Loucy (cell line): ENCODE measurements around the gene RANBP3.
A peak's percentile ranks its signal among the peaks of the same experiment; 100 is the strongest.

Experiments
- H2AFZ ChIP-seq: fragments of 200-600 bp; sonication (generic); 2 replicates; pipeline ENCODE4 v1.6.0; 2016; ENCODE audit warnings: antibody characterized with exemption, mild to moderate bottlenecking, low read length, moderate library complexity
- H3F3A ChIP-seq: fragments of 200-600 bp; 2 replicates; pipeline ENCODE4 v1.6.0; 2016; ENCODE audit warnings: antibody characterized with exemption, low read depth, mild to moderate bottlenecking
- H3K27me3 ChIP-seq: fragments of 200-600 bp; sonication (generic); 2 replicates; pipeline ENCODE4 v1.6.1; 2014; ENCODE audit warnings: low read length, mild to moderate bottlenecking; ENCODE audit not compliant: insufficient read depth, poor library complexity, severe bottlenecking
- H3K36me3 ChIP-seq: fragments of 200-600 bp; sonication (generic); 2 replicates; pipeline ENCODE4 v1.6.1; 2016; ENCODE audit warnings: low read length; ENCODE audit not compliant: insufficient read depth
- H3K4me1 ChIP-seq: fragments of 200-600 bp; sonication (generic); 2 replicates; pipeline ENCODE4 v1.5.1; 2014; ENCODE audit warnings: low read length, mild to moderate bottlenecking; ENCODE audit not compliant: insufficient read depth, poor library complexity, severe bottlenecking
- H3K4me2 ChIP-seq: fragments of 200-600 bp; sonication (generic); 2 replicates; pipeline ENCODE4 v1.6.0; 2014; ENCODE audit warnings: antibody characterized with exemption, low read length, low read depth, mild to moderate bottlenecking; ENCODE audit not compliant: poor library complexity, severe bottlenecking
- H3K4me3 ChIP-seq: fragments of 200-600 bp; sonication (generic); 2 replicates; pipeline ENCODE4 v1.5.1; 2014; ENCODE audit warnings: low read length, mild to moderate bottlenecking, mixed read lengths; ENCODE audit not compliant: poor library complexity, severe bottlenecking
- H3K79me2 ChIP-seq: fragments of 200-600 bp; sonication (generic); 2 replicates; pipeline ENCODE4 v1.6.1; 2014; ENCODE audit warnings: low read length; ENCODE audit not compliant: insufficient read depth
- H3K9ac ChIP-seq: fragments of 200-600 bp; sonication (generic); 2 replicates; pipeline ENCODE4 v1.6.0; 2014; ENCODE audit warnings: mild to moderate bottlenecking, low read depth, low read length, moderate library complexity; ENCODE audit not compliant: poor library complexity, severe bottlenecking
- H3K9me2 ChIP-seq: fragments of 200-600 bp; sonication (generic); replicated peaks from 2 replicates; pipeline ENCODE4 v1.6.1; 2016; ENCODE audit warnings: low read depth, low read length, mixed read lengths
- H3K9me3 ChIP-seq: fragments of 200-600 bp; sonication (generic); 2 replicates; pipeline ENCODE4 v1.6.1; 2014; ENCODE audit warnings: mild to moderate bottlenecking, antibody characterized with exemption, low read length, low read depth; ENCODE audit not compliant: insufficient read depth
- H4K20me1 ChIP-seq: fragments of 200-600 bp; sonication (generic); 2 replicates; pipeline ENCODE4 v1.6.0; 2014; ENCODE audit warnings: antibody characterized with exemption, low read length, mild to moderate bottlenecking; ENCODE audit not compliant: insufficient read depth, poor library complexity, severe bottlenecking
- CTCF ChIP-seq: fragments of 200-600 bp; sonication (generic); conservative IDR thresholded peaks from 2 replicates; pipeline ENCODE4 v1.5.1; 2014; ENCODE audit warnings: mild to moderate bottlenecking, antibody characterized with exemption, low read length
- EZH2phosphoT487 ChIP-seq: fragments of 200-600 bp; IDR thresholded peaks from 2 replicates; pipeline ENCODE4 v1.6.1; 2018; ENCODE audit warnings: antibody characterized with exemption, mild to moderate bottlenecking, moderate library complexity, borderline replicate concordance

The RANBP3 gene

GRCh38 chr19:5974721-5975387, 3.1 kb downstream of the RANBP3 start:
- Histone ChIP-seq H3K4me2 (peak overlapping the region; percentile 100), H3K79me2 (peaks cover 97% of the 10 kb centered on the region), H3K9ac (peak overlapping the region; percentile 93), H3F3A (no peaks in the 10 kb centered on the region), H3K27me3 (no peaks in the 10 kb centered on the region), H3K4me3 (peak overlapping the region; percentile 89), H2AFZ (no peak overlapping the region), H3K9me3 (no peaks in the 10 kb centered on the region), H4K20me1 (peaks cover 79% of the 10 kb centered on the region), H3K36me3 (no peaks in the 10 kb centered on the region), H3K9me2 (no peaks in the 10 kb centered on the region), H3K4me1 (peaks cover 54% of the 10 kb centered on the region)
- TF ChIP-seq EZH2phosphoT487: no peak
- TF ChIP-seq CTCF: no peak

GRCh38 chr19:5973867-5974635, 3.9 kb downstream of the RANBP3 start:
- H3K27me3 ChIP-seq: no peaks in the 10 kb centered on the region
- no peaks in the 10 kb centered on the region for H3K36me3 ChIP-seq
- H3K9ac ChIP-seq: peak overlapping the region; percentile 6
- H3K79me2 ChIP-seq: peaks cover 97% of the 10 kb centered on the region
- peak overlapping the region; percentile 100 for H3K4me2 ChIP-seq
- no peaks in the 10 kb centered on the region for H3K9me3 ChIP-seq
- peaks cover 83% of the 10 kb centered on the region for H4K20me1 ChIP-seq
- H2AFZ ChIP-seq: no peak overlapping the region
- peaks cover 49% of the 10 kb centered on the region for H3K4me1 ChIP-seq
- TF ChIP-seq EZH2phosphoT487 (no peak), CTCF (no peak)
- H3K9me2 ChIP-seq: no peaks in the 10 kb centered on the region
- H3K4me3 ChIP-seq: peak overlapping the region; percentile 89
- no peaks in the 10 kb centered on the region for H3F3A ChIP-seq

GRCh38 chr19:5973376-5973775, 4.6 kb downstream of the RANBP3 start:
- Histone ChIP-seq H3F3A (no peaks in the 10 kb centered on the region), H3K4me3 (no peak overlapping the region), H4K20me1 (peaks cover 90% of the 10 kb centered on the region)

More at GRCh38 chr19:5973376-5973775, 4.6 kb downstream of the RANBP3 start:
- Histone ChIP-seq H3K79me2 (peaks cover 97% of the 10 kb centered on the region), H3K9me3 (no peaks in the 10 kb centered on the region), H3K9ac (no peak overlapping the region), H2AFZ (no peak overlapping the region), H3K36me3 (no peaks in the 10 kb centered on the region), H3K4me1 (peaks cover 53% of the 10 kb centered on the region), H3K27me3 (no peaks in the 10 kb centered on the region), H3K9me2 (no peaks in the 10 kb centered on the region), H3K4me2 (peak overlapping the region; percentile 100)
- TF ChIP-seq EZH2phosphoT487 (no peak), CTCF (no peak)
